GM18526 (cell line): Measurements from ENCODE around the gene ELK4.

ENCODE experiments used
- POLR2A ChIP-seq: IDR thresholded peaks from 3 replicates; pipeline ENCODE4 v1.6.1; 2011; ENCODE audit not compliant: insufficient read length; ENCODE audit errors: extremely low read depth

ELK4 gene

DNA sequence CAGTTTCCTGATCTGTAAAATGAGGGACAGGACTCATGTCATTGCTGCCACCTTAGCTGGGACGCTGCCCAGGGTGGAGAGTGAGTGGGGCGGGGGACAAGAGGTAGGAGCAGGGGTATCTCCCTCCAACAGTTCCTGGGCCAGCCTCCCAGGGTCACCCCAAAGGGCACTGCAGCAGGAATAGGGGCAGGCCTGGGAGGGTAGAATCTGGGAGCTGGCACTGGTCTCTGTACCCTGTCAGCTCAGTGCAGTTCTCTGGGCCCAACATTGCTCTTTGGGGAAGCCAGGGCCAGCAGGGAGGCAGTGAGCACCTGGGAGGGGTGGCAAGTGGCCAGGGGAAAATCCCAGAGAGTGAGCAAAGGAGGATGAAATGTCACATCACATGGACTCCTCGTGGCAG lies 55.8 kb downstream of the ELK4 start:
- TF ChIP-seq POLR2A = no peak

GRCh38 chr1:205575294-205575885 lies 56.4 kb downstream of the ELK4 start:
- TF ChIP-seq POLR2A = no peak

DNA sequence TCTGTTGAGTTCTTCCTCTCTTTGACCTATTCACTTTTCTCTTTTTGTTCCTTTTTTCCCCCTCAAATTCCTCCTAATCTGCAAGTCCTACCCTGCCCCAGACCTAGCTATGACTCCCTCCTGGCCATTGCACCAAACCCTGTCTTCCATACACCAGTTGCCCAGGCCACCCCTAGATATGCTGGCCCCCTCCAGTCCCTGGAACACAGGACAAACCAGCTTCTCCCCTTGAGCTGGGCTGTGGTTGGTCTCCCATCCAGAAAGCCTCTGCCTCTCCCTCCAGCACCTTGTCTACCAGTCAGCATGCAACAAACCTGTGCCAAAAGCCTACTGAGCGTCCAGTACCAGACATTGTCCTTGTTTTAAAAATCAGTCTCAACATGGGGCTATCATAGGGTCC lies 59.4 kb downstream of the ELK4 start:
- TF ChIP-seq POLR2A = no peak

DNA sequence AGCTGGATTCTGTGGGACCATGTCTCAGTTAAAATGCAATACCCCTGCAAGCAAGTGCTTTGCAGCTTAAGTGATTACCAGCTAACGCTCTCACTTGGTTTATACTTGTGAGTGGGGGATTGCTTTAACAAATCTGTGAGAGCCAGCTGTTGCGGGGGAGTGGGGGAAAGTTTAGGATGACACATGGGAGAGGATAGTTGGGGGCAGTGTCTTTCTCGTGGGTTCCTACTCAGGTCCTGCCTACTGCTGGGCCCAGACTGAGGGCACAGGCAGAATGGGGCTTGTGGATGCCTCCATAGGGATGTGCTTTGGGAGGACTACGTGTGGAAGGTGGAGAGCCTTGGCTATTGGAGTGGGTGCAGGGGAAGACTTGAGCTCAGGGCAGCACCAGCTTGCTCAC lies 60.1 kb downstream of the ELK4 start:
- TF ChIP-seq POLR2A = no peak

- TF ChIP-seq POLR2A = no peak
These were observed 60.8 kb downstream of the ELK4 start for GRCh38 chr1:205570796-205571537.

DNA sequence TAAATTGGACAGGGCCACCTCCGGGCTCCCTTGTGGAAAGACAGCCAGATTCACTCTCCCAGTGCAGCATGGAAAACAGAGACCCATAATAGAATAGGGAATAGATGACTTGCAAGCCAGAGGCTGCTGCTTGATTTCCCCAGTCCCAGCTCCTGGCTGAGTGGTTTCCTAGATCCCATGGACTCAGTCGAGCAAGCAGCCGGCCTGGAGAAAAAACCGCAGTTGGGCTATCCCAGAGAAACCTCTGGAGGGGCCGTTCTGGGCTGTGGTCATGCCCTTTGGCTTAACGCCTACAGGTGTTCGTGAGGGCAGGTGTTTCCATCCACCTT lies 61.7 kb downstream of the ELK4 start:
- TF ChIP-seq POLR2A = no peak

DNA sequence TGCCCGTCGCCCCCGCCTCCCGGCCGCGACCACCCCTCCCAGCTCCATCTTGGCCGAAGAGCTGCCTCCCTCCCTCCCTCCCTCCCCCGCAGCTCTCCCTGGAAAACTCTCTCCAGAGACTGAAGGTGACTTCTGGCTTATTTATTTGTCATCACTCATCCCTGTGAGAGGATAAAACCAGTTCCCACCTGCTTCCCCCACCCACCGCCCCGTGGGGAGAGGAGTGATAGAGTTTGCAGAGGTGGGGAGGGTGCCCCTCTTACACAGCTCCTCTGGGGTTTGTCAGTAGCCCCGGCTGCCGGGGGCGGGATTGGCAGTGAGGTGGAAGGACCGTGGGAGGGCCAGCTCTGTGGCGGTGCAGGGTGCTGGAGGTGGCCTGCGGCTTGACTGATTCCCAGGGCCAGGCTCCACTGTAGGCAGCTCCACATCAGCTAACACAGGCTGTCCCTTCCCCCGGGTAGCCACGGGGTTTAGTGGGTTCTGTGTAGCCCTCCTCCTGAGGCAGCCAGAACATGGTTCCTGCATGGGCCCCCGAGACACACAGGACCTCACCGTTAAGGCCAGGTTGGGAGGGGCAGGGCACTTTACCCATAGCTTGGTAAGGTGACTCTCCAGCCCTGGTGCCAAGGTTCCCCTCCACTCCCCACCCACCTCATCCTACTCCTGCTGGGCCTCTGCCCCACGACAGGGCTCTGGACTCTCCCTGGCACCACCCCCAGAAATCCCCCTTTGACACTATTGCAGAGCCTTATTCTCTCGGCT lies 62.2 kb downstream of the ELK4 start:
- no peak for TF ChIP-seq POLR2A

DNA sequence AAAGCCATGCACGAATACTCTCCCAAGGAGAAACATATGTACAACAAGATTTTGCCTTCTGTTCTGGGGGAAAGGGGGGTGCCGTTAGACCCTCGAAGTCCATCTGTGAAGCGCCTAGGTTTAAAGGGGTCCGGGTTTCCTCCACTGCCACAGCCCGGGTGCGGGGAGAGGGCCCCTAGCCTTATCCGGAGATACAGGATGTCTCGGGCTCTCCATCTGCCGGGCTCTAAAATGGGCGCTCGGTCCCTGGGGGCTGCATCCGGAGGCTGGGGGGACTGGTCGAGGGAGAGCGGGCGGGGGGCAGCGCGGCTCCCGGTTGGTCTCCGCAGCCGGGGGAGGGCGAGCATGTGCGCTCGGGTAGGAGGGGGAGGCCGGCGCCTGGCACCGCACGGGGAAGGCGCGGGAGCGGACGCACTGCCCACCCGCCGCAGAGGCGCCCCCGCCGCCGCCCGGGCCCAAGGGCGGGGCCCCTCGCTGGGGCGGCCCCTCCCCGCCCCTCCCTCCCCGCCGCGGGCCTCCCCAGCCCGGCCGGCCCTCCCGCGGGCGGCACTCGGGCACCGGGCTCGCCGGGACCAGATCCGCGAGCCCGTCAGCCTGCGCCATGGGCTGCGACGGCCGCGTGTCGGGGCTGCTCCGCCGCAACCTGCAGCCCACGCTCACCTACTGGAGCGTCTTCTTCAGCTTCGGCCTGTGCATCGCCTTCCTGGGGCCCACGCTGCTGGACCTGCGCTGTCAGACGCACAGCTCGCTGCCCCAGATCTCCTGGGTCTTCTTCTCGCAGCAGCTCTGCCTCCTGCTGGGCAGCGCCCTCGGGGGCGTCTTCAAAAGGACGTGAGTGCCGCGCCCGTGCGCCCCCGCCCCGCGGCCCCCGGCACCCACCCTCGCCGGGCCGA lies 63.1 kb downstream of the ELK4 start:
- TF ChIP-seq POLR2A = no peak

DNA sequence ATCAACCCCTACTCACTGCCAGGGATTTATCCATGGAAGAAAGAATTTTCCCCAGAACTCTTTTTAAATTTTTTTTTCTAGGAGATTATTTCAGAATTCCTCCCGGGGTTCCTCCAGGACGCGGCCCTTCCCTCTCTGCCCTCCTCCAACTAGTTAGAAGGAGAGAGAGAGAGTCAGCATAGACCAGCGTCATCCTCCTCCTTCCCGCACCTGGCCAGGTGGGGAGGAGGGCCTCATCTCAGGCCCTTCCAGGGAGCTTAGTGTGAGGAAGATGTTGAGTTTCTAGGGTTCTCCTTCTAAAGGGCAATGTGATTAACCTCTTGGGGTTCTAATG lies 63.7 kb downstream of the ELK4 start:
- no peak for TF ChIP-seq POLR2A

GRCh38 chr1:205567716-205568115 lies 64.1 kb downstream of the ELK4 start:
- no peak for TF ChIP-seq POLR2A

- no peak for TF ChIP-seq POLR2A
These were observed 66.0 kb downstream of the ELK4 start for GRCh38 chr1:205565799-205566198.

DNA sequence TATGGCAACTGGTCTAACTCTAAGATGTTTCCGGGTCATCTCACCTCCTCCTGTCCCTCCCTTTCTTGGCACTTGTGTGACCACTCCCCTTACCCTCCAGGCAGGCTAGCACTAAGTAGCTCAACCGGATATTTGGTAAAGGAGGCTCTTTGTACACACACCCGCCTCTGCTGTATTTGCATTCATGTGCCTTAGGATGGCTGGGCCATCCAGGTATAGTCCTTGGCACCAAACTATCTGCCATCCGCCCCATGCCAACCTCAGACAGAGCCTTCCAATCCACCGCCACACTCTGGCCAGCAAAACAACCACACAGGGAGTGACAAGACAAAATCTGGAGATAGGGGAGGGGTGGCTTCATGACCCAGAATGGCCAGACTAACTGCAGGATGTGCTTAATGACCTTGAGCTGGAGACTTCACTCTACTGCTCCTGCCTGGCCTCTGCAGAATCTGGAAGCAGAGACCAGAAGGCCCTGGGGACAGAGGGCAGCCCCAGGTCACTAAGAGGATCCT lies 67.8 kb downstream of the ELK4 start:
- TF ChIP-seq POLR2A = no peak

GRCh38 chr1:205561501-205562203 lies 70.2 kb downstream of the ELK4 start:
- no peak for TF ChIP-seq POLR2A
